Fibroblast of the aortic adventitia (primary cell): ENCODE data around the gene YWHAH. TPM values are rescaled to one million over a fixed set of nuclear protein-coding genes. Genes with fewer than 3 reads are reported as not detected.

ENCODE experiments used
- DNase-seq: peaks from one replicate; pipeline ENCODE4 v3.0.0-alpha.2; 2010; ENCODE audit warnings: low read depth
- H3K4me3 ChIP-seq: 2 replicates; pipeline ENCODE4 v1.5.1; 2011; ENCODE audit warnings: low read depth, mild to moderate bottlenecking, control low read depth, low read length, moderate library complexity
- total RNA-seq: library from RNA; depleted of rRNA; stranded (reverse); fragments of >200 nt; gene quantifications from 2 replicates; pipeline ENCODE4 v1.2.3, GENCODE V29; 2012; ENCODE audit warnings: low replicate concordance
- TF ChIP-seq, protein P1 (sequence below): IDR thresholded peaks from 2 replicates; pipeline ENCODE4 v1.5.1; 2011; ENCODE audit warnings: mild to moderate bottlenecking, low read length, control low read depth, inconsistent platforms; ENCODE audit not compliant: insufficient read depth

YWHAH gene
- total RNA-seq, 1 donor: 174 TPM

- DNase-seq: no peak
- no peak overlapping the region for H3K4me3 ChIP-seq
- TF ChIP-seq, protein P1, sequence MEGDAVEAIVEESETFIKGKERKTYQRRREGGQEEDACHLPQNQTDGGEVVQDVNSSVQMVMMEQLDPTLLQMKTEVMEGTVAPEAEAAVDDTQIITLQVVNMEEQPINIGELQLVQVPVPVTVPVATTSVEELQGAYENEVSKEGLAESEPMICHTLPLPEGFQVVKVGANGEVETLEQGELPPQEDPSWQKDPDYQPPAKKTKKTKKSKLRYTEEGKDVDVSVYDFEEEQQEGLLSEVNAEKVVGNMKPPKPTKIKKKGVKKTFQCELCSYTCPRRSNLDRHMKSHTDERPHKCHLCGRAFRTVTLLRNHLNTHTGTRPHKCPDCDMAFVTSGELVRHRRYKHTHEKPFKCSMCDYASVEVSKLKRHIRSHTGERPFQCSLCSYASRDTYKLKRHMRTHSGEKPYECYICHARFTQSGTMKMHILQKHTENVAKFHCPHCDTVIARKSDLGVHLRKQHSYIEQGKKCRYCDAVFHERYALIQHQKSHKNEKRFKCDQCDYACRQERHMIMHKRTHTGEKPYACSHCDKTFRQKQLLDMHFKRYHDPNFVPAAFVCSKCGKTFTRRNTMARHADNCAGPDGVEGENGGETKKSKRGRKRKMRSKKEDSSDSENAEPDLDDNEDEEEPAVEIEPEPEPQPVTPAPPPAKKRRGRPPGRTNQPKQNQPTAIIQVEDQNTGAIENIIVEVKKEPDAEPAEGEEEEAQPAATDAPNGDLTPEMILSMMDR: no peak
Observed at GRCh38 chr22:31958625-31959239, 14.4 kb downstream of the YWHAH start.

DNA sequence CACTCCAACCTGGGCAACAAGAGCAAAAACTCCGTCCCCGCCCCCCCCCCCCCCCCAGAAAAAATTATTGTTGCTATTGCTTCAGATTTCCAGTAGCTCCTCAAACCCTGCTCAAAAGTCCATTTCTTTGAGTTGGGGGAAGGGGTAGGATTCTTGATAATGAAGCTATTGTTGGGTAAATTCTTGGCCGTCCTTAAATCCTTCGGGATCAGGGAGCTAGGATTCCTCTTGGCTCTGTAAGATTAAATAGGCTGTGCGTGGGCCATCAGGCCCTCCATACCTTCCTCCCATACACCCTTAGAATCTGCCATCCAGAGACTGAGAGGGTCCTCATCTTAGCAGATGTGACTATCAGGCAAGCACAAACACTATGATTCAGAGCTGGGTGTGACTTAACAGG, 16.4 kb downstream of the YWHAH start:
- TF ChIP-seq, protein P1: no peak
- H3K4me3 ChIP-seq: no peak overlapping the region
- DNase-seq: no peak

- H3K4me3 ChIP-seq: no peak overlapping the region
- no peak for DNase-seq
- TF ChIP-seq, protein P1: no peak
Observed at GRCh38 chr22:31962387-31963125, 18.2 kb downstream of the YWHAH start.

DNA sequence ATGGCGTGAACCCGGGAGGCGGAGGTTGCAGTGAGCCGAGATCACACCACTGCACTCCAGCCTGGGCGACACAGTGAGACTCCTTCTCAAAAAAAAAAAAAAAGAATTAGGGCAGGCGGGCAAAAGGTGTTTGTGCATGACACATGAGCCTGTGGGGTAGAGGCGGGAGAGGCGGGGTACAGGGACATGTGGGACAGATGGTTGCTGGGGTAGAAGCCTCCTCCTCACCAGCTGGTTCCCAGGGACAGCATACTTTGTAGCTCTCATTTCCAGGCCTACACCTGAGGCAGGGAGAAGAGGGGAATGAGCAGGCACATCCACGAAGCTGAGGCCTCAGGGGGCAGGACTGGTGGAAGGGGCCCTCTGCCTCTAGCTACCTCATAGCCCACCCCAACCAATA, 23.7 kb downstream of the YWHAH start:
- TF ChIP-seq, protein P1: no peak
- H3K4me3 ChIP-seq: no peak overlapping the region
- DNase-seq: no peak

DNA sequence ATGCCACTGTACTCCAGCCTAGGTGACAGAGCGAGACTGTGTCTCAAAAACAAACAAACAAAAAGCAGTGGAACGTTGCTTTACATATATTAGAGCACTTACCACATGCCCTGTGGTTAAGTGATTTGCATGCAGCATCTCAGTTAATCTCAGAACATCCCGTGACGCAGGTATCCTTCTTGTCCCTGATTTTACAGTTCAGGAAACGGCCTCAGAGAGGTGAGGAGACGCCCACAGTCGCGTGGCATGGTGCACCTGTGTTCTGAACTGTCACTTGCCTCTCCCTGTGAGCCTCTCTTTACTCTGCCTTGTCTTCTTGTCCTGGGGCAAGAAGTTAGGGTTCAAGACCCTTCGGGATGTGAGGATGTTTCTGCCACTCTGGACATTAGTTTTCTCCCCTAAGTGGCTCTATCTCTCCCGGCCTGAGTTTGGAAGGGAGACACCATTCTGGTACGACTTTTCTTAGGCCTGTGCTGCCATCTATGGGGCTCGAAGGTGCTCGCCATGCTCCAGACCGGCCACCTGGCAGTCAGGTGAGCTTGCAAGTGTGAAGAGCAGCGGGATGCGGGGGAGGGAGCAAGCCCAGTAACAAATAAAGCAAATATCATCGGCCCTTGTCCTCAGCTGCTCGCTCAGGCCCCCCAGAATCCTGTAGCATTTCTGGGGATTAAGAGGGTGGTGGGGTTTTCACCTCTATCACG, 25.6 kb downstream of the YWHAH start:
- TF ChIP-seq, protein P1: peak; percentile 70
- H3K4me3 ChIP-seq: peak overlapping the region; percentile 67
- peak; percentile 71 for DNase-seq

DNA sequence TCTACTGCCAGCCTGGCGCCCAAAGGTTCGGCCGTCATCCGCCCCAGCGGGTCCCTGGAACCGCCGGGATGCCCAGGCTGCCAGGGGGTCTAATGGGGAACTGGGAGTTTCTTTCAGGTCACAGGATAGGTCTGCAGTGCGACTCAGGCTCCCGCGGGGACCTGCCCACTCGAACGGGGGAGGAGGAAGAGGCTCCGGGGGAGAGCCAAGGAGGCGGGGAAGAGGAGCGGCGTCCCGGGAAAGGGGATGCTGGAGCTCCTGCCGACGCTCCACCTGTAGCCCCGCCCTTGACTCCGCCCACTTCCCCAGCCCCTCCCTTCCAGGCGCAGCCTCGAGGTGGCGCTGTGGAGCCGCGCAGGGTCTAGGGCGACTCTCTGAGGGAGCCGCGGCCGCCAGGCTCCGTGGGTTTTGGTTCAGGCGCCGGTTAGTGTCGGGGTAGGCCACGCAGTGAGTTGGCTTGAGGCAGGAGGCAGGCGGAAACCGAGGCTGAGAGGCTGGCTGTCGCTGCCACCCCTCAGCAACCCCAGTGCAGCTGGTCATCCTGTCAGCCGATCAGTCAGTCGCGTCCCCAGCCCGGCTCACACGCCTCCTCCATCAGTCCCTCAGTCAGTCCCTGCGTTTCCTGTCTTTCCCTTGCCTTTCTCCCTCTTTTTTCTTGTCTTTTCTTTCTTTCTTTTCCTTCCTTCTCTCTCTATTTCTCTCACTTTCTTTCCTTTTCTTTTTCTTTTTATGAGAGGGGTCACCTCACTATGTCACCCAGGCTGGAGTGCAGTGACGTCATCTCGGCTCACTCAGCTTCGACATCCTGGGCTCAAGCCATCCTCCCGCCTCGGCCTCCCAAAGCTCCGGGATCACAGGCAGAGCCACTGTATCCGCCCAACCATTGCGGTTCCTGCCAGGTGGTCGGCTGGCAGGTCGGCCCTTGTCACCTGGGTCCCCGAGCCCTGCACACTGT, 26.4 kb downstream of the YWHAH start:
- peak overlapping the region; percentile 67 for H3K4me3 ChIP-seq
- TF ChIP-seq, protein P1: peak; percentile 95
- peak; percentile 55 for DNase-seq
